DND-41 (cell line): ENCODE measurements around the gene COL15A1.

Experiments used
- ATAC-seq: fragments of 200-7000 bp; cut with Tn5 transposase; 3 replicates; pipeline ENCODE4 v1.9.1; 2021; ENCODE audit warnings: low read depth; ENCODE audit not compliant: insufficient read depth
- DNase-seq: peaks from one replicate; pipeline ENCODE4 v3.0.0-alpha.2; 2020
- H2AFZ ChIP-seq: 2 replicates; pipeline ENCODE4 v1.6.0; 2012; ENCODE audit warnings: low read depth, low read length
- H3K27ac ChIP-seq: 2 replicates; pipeline ENCODE4 v1.5.1; 2012; ENCODE audit warnings: low read length, inconsistent platforms
- H3K27me3 ChIP-seq: fragments of 200-600 bp; sonication (generic); 2 replicates; pipeline ENCODE4 v1.6.0; 2012; ENCODE audit warnings: low read length, mild to moderate bottlenecking, inconsistent platforms; ENCODE audit not compliant: insufficient read depth, poor library complexity
- H3K36me3 ChIP-seq: 2 replicates; pipeline ENCODE4 v1.5.1; 2012; ENCODE audit warnings: low read length, inconsistent platforms; ENCODE audit not compliant: insufficient read depth
- H3K4me1 ChIP-seq: 2 replicates; pipeline ENCODE4 v1.5.1; 2012; ENCODE audit warnings: mild to moderate bottlenecking, low read length; ENCODE audit not compliant: insufficient read depth
- H3K4me2 ChIP-seq: 2 replicates; pipeline ENCODE4 v1.6.0; 2012; ENCODE audit warnings: mild to moderate bottlenecking, moderate library complexity, low read length, inconsistent platforms; ENCODE audit not compliant: insufficient read depth
- H3K4me3 ChIP-seq, 2 experiments: fragments of 200-600 bp in 1 of 2; shearing (Covaris generic) in 1 of 2; 2 replicates each; pipeline ENCODE4 v1.5.1; 2012 to 2016; ENCODE audit warnings: inconsistent platforms in 2 of 2, low read length in 2 of 2, mild to moderate bottlenecking in 2 of 2, low read depth in 1 of 2, moderate library complexity in 1 of 2
- H3K79me2 ChIP-seq: 2 replicates; pipeline ENCODE4 v1.6.0; 2012; ENCODE audit warnings: low read length, inconsistent platforms; ENCODE audit not compliant: insufficient read depth
- H3K9ac ChIP-seq: 2 replicates; pipeline ENCODE4 v1.6.0; 2012; ENCODE audit warnings: low read depth, mild to moderate bottlenecking, inconsistent platforms, low read length, moderate library complexity
- H3K9me3 ChIP-seq: 2 replicates; pipeline ENCODE4 v1.5.1; 2012; ENCODE audit warnings: low read length, moderate library complexity, mild to moderate bottlenecking, inconsistent platforms; ENCODE audit not compliant: insufficient read depth, severe bottlenecking
- H4K20me1 ChIP-seq: 2 replicates; pipeline ENCODE4 v1.6.0; 2012; ENCODE audit warnings: low read length; ENCODE audit not compliant: insufficient read depth
- EZH2 ChIP-seq: IDR thresholded peaks from 3 replicates; pipeline ENCODE4 v1.6.1; 2012; ENCODE audit warnings: borderline replicate concordance, low read depth, mild to moderate bottlenecking, moderate library complexity, low read length, inconsistent platforms; ENCODE audit not compliant: severe bottlenecking
- TF ChIP-seq, protein P1 (sequence below): IDR thresholded peaks from 2 replicates; pipeline ENCODE4 v1.5.1; 2012; ENCODE audit warnings: borderline replicate concordance, low read length, moderate library complexity, mild to moderate bottlenecking; ENCODE audit not compliant: poor library complexity, severe bottlenecking; ENCODE audit errors: extremely low read depth

The COL15A1 gene

DNA sequence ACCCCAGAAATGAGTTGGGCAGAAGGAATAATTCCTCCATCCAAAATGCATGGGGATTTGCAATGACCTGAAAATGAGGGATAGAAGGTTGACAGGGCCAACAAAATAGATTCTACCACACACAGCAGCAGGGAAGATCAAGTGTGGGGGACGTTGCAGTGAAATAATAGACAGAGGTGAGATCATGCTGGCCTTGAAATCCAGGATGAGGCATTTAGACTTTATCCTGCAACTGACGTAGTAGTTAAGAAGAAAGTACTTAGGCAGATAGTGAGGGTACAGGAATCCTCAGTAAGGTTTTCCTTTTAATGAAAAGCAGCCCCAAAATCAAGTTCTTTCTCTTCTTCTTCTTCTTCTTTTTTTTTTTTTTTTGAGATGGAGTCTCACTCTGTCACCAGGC, 129.6 kb downstream of the COL15A1 start:
- no peak overlapping the region for H3K4me2 ChIP-seq
- peaks cover 46% of the 10 kb centered on the region for H3K4me1 ChIP-seq
- H3K9ac ChIP-seq: no peak overlapping the region
- no peak for TF ChIP-seq EZH2
- TF ChIP-seq, protein P1, sequence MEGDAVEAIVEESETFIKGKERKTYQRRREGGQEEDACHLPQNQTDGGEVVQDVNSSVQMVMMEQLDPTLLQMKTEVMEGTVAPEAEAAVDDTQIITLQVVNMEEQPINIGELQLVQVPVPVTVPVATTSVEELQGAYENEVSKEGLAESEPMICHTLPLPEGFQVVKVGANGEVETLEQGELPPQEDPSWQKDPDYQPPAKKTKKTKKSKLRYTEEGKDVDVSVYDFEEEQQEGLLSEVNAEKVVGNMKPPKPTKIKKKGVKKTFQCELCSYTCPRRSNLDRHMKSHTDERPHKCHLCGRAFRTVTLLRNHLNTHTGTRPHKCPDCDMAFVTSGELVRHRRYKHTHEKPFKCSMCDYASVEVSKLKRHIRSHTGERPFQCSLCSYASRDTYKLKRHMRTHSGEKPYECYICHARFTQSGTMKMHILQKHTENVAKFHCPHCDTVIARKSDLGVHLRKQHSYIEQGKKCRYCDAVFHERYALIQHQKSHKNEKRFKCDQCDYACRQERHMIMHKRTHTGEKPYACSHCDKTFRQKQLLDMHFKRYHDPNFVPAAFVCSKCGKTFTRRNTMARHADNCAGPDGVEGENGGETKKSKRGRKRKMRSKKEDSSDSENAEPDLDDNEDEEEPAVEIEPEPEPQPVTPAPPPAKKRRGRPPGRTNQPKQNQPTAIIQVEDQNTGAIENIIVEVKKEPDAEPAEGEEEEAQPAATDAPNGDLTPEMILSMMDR: no peak
- H3K79me2 ChIP-seq: no peaks in the 10 kb centered on the region
- H2AFZ ChIP-seq: no peak overlapping the region
- H3K27ac ChIP-seq: no peak overlapping the region
- no peaks in the 10 kb centered on the region for H3K36me3 ChIP-seq
- ATAC-seq: no peak
- no peaks in the 10 kb centered on the region for H4K20me1 ChIP-seq
- H3K4me3 ChIP-seq: no peak overlapping the region
- DNase-seq: no peak
- no peaks in the 10 kb centered on the region for H3K9me3 ChIP-seq
- no peaks in the 10 kb centered on the region for H3K27me3 ChIP-seq

DNA sequence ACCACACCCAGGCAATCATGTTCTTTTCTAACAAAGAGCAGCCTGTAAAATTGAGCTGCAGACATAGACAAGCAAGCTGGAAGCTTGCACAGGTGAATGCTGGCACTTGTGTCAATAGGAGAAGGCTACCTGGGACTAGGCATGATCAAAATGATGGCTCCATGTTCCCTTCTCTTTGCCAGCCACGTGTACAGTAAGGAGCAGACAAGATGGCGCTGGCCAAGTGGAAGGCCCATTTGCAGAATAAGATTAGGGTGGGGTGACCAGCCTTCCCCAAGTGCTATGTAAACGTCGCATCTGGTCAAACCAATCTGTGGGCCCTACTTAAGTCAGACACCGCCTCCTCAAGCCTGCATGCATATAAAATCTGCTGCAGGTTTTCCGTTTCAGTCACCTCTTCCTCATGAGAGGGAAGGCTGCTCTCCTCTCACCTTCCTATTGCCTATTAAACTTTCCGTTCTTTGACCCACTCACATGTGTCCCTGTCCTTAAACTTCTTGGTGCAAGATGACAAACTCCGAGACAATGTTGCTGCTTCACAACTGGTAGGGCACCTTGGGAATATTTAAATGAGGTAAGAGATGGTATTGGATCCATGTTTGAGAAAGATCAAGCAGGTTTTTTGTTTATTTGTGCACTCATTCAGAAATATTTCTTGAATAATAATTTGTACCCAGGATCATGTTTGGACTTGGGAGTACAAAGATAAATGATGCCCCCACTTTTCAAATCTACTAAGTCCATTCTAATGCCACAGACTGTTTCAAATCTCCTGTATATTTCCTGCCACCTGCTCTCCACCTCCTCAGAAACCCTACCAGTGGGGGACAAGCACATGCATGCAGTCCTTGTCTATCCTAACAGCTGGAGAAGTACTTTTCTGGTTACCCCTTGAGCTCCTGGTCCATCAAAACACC, 130.5 kb downstream of the COL15A1 start:
- no peak for TF ChIP-seq EZH2
- no peak for ATAC-seq

DNA sequence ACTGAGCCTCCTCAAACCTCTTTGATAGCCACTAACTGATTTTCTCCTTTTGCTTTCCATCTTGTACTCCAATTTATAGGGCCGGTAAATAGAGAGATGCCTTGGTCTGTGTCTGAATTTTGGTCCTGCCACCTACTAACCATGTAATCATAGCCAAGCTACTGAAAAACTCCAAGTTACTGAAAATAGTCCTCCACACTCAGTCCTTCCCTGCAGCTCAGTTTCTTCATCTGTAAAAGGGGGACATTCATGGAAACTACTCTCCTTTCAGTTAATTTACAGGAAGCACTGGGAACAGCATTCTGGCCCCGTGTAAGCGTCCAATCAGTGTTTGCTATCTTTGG, 131.2 kb downstream of the COL15A1 start:
- Histone ChIP-seq H3K9ac (no peak overlapping the region), H3K27ac (peak overlapping the region; percentile 50), H3K36me3 (no peaks in the 10 kb centered on the region), H3K79me2 (no peaks in the 10 kb centered on the region), H3K27me3 (no peaks in the 10 kb centered on the region), H3K4me1 (peaks cover 33% of the 10 kb centered on the region), H3K9me3 (no peaks in the 10 kb centered on the region), H3K4me3 (no peak overlapping the region), H4K20me1 (no peaks in the 10 kb centered on the region), H2AFZ (no peak overlapping the region), H3K4me2 (no peak overlapping the region)
- DNase-seq (no peak), ATAC-seq (no peak)
- TF ChIP-seq, protein P1: no peak
- TF ChIP-seq EZH2: no peak

More for the DNA sequence above, 130.5 kb downstream of the COL15A1 start:
- no peaks in the 10 kb centered on the region for H3K36me3 ChIP-seq
- no peak overlapping the region for H3K4me3 ChIP-seq
- H3K27ac ChIP-seq: no peak overlapping the region
- H3K9me3 ChIP-seq: no peaks in the 10 kb centered on the region
- no peaks in the 10 kb centered on the region for H3K27me3 ChIP-seq
- no peak overlapping the region for H3K4me2 ChIP-seq
- no peak overlapping the region for H3K9ac ChIP-seq
- H3K4me1 ChIP-seq: peaks cover 38% of the 10 kb centered on the region
- H4K20me1 ChIP-seq: no peaks in the 10 kb centered on the region
- H3K79me2 ChIP-seq: no peaks in the 10 kb centered on the region
- H2AFZ ChIP-seq: no peak overlapping the region
- no peak for DNase-seq

DNA sequence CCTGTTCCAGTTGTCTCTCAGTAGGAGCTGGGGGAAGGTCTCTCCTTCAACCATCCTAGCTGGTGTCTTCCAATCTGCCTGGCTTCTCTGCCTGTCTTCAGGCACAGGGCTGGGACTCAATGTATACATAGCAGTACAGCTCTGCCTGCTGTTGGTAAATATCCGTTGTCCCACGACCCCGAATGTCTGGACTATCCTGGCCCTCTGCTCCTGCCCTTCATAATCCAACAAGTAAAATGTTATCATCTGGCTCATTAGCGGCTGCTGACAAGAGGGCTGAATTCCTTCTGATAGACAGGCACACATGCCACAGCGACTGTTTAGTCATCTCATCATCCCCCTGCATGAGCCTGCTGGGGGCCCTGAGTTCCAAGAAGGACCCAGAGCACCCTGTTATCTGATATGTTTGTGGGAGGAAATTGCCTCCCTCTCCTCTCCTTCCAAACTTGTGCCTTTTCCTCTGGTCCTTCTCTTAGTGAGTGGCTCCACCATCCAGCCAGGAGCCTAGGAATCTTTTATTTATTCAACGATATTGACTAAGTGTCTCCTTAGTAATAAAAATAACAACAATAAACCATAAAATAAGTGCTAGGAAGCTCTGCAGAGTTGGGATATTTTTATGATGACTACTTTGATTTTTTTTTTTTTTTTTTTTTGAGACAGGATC, 131.7 kb downstream of the COL15A1 start:
- H3K4me2 ChIP-seq: no peak overlapping the region
- no peaks in the 10 kb centered on the region for H4K20me1 ChIP-seq
- no peaks in the 10 kb centered on the region for H3K79me2 ChIP-seq
- H3K27me3 ChIP-seq: no peaks in the 10 kb centered on the region
- no peak overlapping the region for H3K9ac ChIP-seq
- H3K4me1 ChIP-seq: peaks cover 33% of the 10 kb centered on the region
- TF ChIP-seq, protein P1: no peak
- TF ChIP-seq EZH2: no peak
- ATAC-seq: 0 out of 3 replicates have a peak, but pooled peaks have one; percentile 20
- no peaks in the 10 kb centered on the region for H3K36me3 ChIP-seq
- H2AFZ ChIP-seq: no peak overlapping the region
- peak; percentile 30 for DNase-seq
- H3K4me3 ChIP-seq: no peak overlapping the region
- H3K9me3 ChIP-seq: no peaks in the 10 kb centered on the region
- peak overlapping the region; percentile 50 for H3K27ac ChIP-seq
